ENCODE results near the gene CYP21A2.
"Not testable (repeated sequence)": the region's sequence is repeated elsewhere in the genome, so short reads cannot be mapped to it uniquely, and the experiment has no call there.

The CYP21A2 gene

DNA sequence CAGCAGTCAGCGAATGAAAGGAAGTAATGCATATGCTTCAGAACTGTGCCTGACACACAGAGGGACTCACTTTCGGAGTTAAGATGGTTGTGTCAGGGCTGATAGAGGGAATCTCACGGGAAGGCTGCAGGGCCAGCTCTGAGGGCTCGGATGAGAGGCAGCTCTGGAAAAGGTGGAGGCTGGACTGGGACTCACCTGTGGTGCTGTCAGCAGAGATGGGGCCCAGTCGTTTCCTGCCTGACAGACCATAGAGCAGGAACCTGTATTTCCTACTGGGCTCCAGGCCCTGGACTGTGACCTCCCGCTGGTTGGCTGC, 9.3 kb downstream of the CYP21A2 start:
- Histone ChIP-seq H3K9ac (ENCODE audit: low read depth, low read length) (no peak overlapping the region), H3K36me3 (ENCODE audit: insufficient read depth, low read length) (no peaks in the 10 kb centered on the region), H3K27me3 (ENCODE audit: control insufficient read depth, insufficient read depth, low read length) (peaks cover 26% of the 10 kb centered on the region), H3K4me2 (ENCODE audit: low read length) (peak overlapping the region; percentile 47), H3K9me3 (replicated peaks; ENCODE audit: low read length) (no peaks in the 10 kb centered on the region), H3K4me3 (ENCODE audit: low read length) (no peak overlapping the region), H3K4me1 (ENCODE audit: control insufficient read depth, insufficient read depth, low read length) (peaks cover 13% of the 10 kb centered on the region)

GRCh38 chr6:32047855-32048766, 9.9 kb downstream of the CYP21A2 start:
- no peak overlapping the region for H3K9ac ChIP-seq (ENCODE audit: low read depth, low read length)
- no peaks in the 10 kb centered on the region for H3K9me3 ChIP-seq (replicated peaks; ENCODE audit: low read length)

GRCh38 chr6:32049149-32049548, 10.9 kb downstream of the CYP21A2 start:
- H3K4me2 ChIP-seq (ENCODE audit: low read length); H3K4me3 ChIP-seq (ENCODE audit: low read length); H3K36me3 ChIP-seq (ENCODE audit: insufficient read depth, low read length); H3K9ac ChIP-seq (ENCODE audit: low read depth, low read length); H3K9me3 ChIP-seq (replicated peaks; ENCODE audit: low read length): not testable (repeated sequence)
- H3K4me1 ChIP-seq (ENCODE audit: control insufficient read depth, insufficient read depth, low read length) = peaks cover 13% of the 10 kb centered on the region
- peaks cover 35% of the 10 kb centered on the region for H3K27me3 ChIP-seq (ENCODE audit: control insufficient read depth, insufficient read depth, low read length)

More at GRCh38 chr6:32047855-32048766, 9.9 kb downstream of the CYP21A2 start:
- Histone ChIP-seq H3K27me3 (ENCODE audit: control insufficient read depth, insufficient read depth, low read length) (peaks cover 31% of the 10 kb centered on the region), H3K4me2 (ENCODE audit: low read length) (no peak overlapping the region), H3K4me1 (ENCODE audit: control insufficient read depth, insufficient read depth, low read length) (peaks cover 13% of the 10 kb centered on the region), H3K4me3 (ENCODE audit: low read length) (no peak overlapping the region), H3K36me3 (ENCODE audit: insufficient read depth, low read length) (no peaks in the 10 kb centered on the region)

GRCh38 chr6:32049736-32050135, 11.5 kb downstream of the CYP21A2 start:
- not testable (repeated sequence) for H3K4me2 ChIP-seq (ENCODE audit: low read length); H3K9me3 ChIP-seq (replicated peaks; ENCODE audit: low read length); H3K4me3 ChIP-seq (ENCODE audit: low read length); H3K36me3 ChIP-seq (ENCODE audit: insufficient read depth, low read length); H3K9ac ChIP-seq (ENCODE audit: low read depth, low read length)
- Histone ChIP-seq H3K4me1 (ENCODE audit: control insufficient read depth, insufficient read depth, low read length) (peaks cover 13% of the 10 kb centered on the region), H3K27me3 (ENCODE audit: control insufficient read depth, insufficient read depth, low read length) (peaks cover 40% of the 10 kb centered on the region)

DNA sequence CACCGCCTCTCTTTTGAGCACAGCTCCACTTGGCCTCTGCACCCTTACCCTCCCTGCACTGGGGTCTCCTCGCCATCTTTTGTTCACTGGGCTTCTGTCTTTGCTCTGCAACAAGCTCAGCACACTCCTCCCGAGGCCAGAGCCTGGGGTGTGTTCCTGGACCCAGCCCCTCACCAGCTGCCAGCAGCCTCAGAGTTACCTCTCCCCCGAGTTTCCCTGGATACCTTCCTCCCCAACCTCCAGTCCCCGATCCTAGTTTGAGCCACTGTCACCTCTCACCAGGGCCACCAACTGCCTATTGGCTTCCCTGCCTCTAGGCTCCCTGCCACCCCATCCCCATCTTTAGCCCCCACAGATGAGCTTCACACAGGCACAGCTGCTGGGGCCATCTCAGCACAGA, 12.3 kb downstream of the CYP21A2 start:
- H3K4me1 ChIP-seq (ENCODE audit: control insufficient read depth, insufficient read depth, low read length) = peaks cover 13% of the 10 kb centered on the region
- no peaks in the 10 kb centered on the region for H3K36me3 ChIP-seq (ENCODE audit: insufficient read depth, low read length)
- H3K9ac ChIP-seq (ENCODE audit: low read depth, low read length) = no peak overlapping the region
- no peak overlapping the region for H3K4me3 ChIP-seq (ENCODE audit: low read length)
- peaks cover 48% of the 10 kb centered on the region for H3K27me3 ChIP-seq (ENCODE audit: control insufficient read depth, insufficient read depth, low read length)
- H3K4me2 ChIP-seq (ENCODE audit: low read length) = no peak overlapping the region
- H3K9me3 ChIP-seq (replicated peaks; ENCODE audit: low read length) = no peaks in the 10 kb centered on the region

GRCh38 chr6:32052626-32053025, 14.4 kb downstream of the CYP21A2 start:
- not testable (repeated sequence) for H3K4me3 ChIP-seq (ENCODE audit: low read length); H3K4me1 ChIP-seq (ENCODE audit: control insufficient read depth, insufficient read depth, low read length); H3K36me3 ChIP-seq (ENCODE audit: insufficient read depth, low read length); H3K9me3 ChIP-seq (replicated peaks; ENCODE audit: low read length); H3K9ac ChIP-seq (ENCODE audit: low read depth, low read length); H3K4me2 ChIP-seq (ENCODE audit: low read length)
- peaks cover 50% of the 10 kb centered on the region for H3K27me3 ChIP-seq (ENCODE audit: control insufficient read depth, insufficient read depth, low read length)

- not testable (repeated sequence) for H3K9ac ChIP-seq (ENCODE audit: low read depth, low read length); H3K4me1 ChIP-seq (ENCODE audit: control insufficient read depth, insufficient read depth, low read length); H3K4me3 ChIP-seq (ENCODE audit: low read length); H3K4me2 ChIP-seq (ENCODE audit: low read length); H3K9me3 ChIP-seq (replicated peaks; ENCODE audit: low read length); H3K36me3 ChIP-seq (ENCODE audit: insufficient read depth, low read length)
- H3K27me3 ChIP-seq (ENCODE audit: control insufficient read depth, insufficient read depth, low read length) = peaks cover 57% of the 10 kb centered on the region
These were observed 15.1 kb downstream of the CYP21A2 start for GRCh38 chr6:32053314-32053713.

DNA sequence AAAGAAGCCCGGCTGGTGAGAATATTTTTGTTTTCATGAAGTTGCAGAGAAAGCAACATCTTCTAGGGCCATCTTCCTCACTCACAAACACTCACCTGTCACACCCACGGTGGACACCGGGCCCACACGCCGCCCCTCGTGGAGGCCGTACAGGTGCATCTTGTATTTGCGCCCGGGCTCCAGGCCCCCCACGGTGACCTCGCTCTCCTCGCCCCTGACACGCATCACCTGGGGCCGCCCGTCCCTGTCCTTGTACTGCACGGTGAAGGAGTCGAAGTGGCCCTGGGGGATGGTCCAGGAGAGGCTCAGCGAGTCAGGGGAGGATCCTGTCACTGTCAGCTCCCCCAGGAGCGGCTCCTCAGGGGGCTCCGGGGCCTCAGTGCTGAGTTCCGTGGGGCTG, 17.5 kb downstream of the CYP21A2 start:
- H3K4me3 ChIP-seq (ENCODE audit: low read length); H3K9ac ChIP-seq (ENCODE audit: low read depth, low read length); H3K36me3 ChIP-seq (ENCODE audit: insufficient read depth, low read length); H3K9me3 ChIP-seq (replicated peaks; ENCODE audit: low read length); H3K4me1 ChIP-seq (ENCODE audit: control insufficient read depth, insufficient read depth, low read length); H3K4me2 ChIP-seq (ENCODE audit: low read length): not testable (repeated sequence)
- peaks cover 54% of the 10 kb centered on the region for H3K27me3 ChIP-seq (ENCODE audit: control insufficient read depth, insufficient read depth, low read length)

- no peaks in the 10 kb centered on the region for H3K36me3 ChIP-seq (ENCODE audit: insufficient read depth, low read length)
- no peak overlapping the region for H3K4me2 ChIP-seq (ENCODE audit: low read length)
- H3K9ac ChIP-seq (ENCODE audit: low read depth, low read length) = no peak overlapping the region
These were observed 18.0 kb downstream of the CYP21A2 start for GRCh38 chr6:32056254-32056653.

DNA sequence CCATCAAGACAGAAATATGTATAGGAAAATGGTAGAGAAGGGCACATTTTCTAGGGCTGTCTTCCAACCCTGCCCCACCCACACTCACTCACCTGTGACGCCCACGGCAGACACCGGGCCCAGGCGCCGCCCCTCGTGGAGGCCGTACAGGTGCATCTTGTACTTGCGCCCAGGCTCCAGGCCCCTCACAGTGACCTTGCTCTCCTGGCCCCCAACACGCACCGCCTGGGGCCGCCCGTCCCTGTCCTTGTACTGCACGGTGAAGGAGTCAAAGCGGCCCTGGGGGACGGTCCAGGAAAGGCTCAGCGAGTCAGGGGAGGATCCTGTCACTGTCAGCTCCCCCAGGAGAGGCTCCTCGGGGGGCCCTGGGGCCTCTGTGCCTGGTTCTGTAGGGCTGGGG, 19.8 kb downstream of the CYP21A2 start:
- Histone ChIP-seq H3K9ac (ENCODE audit: low read depth, low read length) (no peak overlapping the region), H3K4me1 (ENCODE audit: control insufficient read depth, insufficient read depth, low read length) (no peaks in the 10 kb centered on the region), H3K4me3 (ENCODE audit: low read length) (no peak overlapping the region), H3K36me3 (ENCODE audit: insufficient read depth, low read length) (no peaks in the 10 kb centered on the region), H3K4me2 (ENCODE audit: low read length) (no peak overlapping the region), H3K27me3 (ENCODE audit: control insufficient read depth, insufficient read depth, low read length) (peaks cover 46% of the 10 kb centered on the region), H3K9me3 (replicated peaks; ENCODE audit: low read length) (no peaks in the 10 kb centered on the region)

More at GRCh38 chr6:32056254-32056653, 18.0 kb downstream of the CYP21A2 start:
- H3K4me3 ChIP-seq (ENCODE audit: low read length) = no peak overlapping the region
- H3K4me1 ChIP-seq (ENCODE audit: control insufficient read depth, insufficient read depth, low read length) = no peaks in the 10 kb centered on the region
- H3K9me3 ChIP-seq (replicated peaks; ENCODE audit: low read length) = no peaks in the 10 kb centered on the region
- peaks cover 53% of the 10 kb centered on the region for H3K27me3 ChIP-seq (ENCODE audit: control insufficient read depth, insufficient read depth, low read length)

DNA sequence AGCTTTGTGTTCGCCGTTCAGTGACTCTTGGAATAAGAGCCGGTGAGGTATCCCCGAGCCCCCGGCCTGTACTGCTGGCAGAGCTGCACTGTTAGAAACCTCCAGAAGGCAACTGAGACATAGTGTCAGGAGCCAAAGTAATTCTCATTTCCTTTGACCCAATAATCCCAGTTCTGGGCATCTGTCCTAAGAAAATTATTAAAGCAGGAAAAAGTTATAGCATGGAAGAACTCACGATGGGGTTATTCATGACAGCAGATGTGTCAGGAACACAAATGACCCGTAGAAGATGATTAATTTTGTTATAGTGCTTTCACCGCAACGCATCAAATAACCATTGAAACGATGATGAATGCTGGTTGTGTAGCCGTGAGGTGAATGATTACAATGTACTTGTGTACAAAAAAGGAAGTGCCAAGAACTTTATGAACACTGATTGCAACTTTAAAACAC, 20.3 kb downstream of the CYP21A2 start:
- H3K27me3 ChIP-seq (ENCODE audit: control insufficient read depth, insufficient read depth, low read length) = peaks cover 46% of the 10 kb centered on the region

More for the DNA sequence above, 20.3 kb downstream of the CYP21A2 start:
- Histone ChIP-seq H3K36me3 (ENCODE audit: insufficient read depth, low read length) (no peaks in the 10 kb centered on the region), H3K4me3 (ENCODE audit: low read length) (no peak overlapping the region), H3K4me2 (ENCODE audit: low read length) (no peak overlapping the region), H3K9ac (ENCODE audit: low read depth, low read length) (no peak overlapping the region), H3K4me1 (ENCODE audit: control insufficient read depth, insufficient read depth, low read length) (no peaks in the 10 kb centered on the region), H3K9me3 (replicated peaks; ENCODE audit: low read length) (no peaks in the 10 kb centered on the region)

Measured in skeletal muscle satellite cell (primary cell).